HL-60/S4 (cell line): ENCODE measurements around the gene ADAM33.

ENCODE experiments used
- in situ Hi-C: fragments of 300-500 bp; cut with MboI; formaldehyde crosslinking; loops from 2 replicates; pipeline ENCODE4 v1.14.3; 2022; ENCODE audit warnings: low sequenced_read_pairs

The ADAM33 gene

DNA sequence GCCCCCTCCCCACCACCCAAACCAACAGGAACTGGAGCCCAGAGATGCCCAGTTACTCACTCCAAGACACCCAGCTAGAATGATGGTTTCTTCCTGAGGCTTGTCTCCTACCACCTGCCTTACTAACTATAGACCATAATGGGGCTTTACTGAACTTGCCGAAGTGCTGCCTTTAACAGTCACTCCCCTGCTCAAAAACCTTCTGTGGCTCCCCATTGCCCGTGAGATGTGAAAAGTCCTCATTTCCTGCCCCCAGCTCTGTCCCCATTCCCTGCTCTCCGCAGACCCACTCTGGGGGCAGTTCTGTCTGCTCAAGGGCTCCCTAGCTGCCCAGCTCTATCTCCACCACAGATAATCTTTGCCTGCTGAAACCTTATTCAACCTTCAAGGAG lies 25.7 kb upstream of the ADAM33 start:
- in situ Hi-C loops = no loop called here

- in situ Hi-C loops = no loop called here
Observed at GRCh38 chr20:3706774-3707507, 25.1 kb upstream of the ADAM33 start.

GRCh38 chr20:3705970-3706739 lies 24.3 kb upstream of the ADAM33 start:
- in situ Hi-C loops = no loop called here

DNA sequence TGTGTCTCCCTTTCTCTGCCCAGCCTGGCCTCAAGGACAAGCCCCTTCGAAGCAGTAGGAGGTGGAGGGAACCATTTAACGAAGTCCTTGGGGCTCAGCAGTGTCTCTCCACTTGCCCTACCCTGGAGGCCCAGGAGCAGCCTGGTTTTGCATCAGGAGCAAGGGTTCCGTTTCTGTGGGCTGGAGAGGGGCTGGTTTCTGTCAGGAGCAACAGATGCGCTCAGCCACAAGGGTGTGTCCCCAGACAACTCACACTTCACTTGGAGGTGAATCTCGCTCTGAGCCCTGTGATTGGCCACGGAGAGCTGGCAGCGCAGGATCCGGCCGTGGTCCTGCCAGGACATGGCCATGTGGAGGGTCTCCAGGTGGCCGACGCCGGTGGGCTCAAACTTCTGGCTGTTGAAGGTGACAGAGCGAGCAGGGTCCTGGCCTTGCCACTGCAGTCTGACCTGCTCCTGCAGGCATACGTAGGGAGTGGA lies 23.7 kb upstream of the ADAM33 start:
- in situ Hi-C loops = no loop called here

DNA sequence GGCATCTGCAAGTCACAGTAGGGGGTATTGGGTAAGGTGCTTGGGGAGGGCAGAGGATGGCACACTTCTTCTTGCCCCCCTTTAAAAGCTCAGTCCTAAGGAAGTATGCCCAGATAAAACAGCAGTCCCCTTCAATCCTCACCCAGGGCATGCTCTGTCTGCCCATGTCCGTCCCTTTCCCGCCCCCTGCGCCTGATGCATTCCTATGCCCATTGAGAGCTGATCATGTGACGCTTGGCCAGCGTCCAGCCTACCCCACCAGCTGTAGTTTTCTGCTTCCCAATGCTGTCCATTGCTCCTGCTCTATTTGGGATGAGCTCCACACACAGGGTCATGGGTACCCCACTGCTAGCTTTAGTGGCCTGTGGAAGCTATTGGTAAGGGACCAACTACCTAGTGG lies 22.3 kb upstream of the ADAM33 start:
- in situ Hi-C loops = no loop called here

GRCh38 chr20:3702611-3703391 lies 21.0 kb upstream of the ADAM33 start:
- in situ Hi-C loops = no loop called here

DNA sequence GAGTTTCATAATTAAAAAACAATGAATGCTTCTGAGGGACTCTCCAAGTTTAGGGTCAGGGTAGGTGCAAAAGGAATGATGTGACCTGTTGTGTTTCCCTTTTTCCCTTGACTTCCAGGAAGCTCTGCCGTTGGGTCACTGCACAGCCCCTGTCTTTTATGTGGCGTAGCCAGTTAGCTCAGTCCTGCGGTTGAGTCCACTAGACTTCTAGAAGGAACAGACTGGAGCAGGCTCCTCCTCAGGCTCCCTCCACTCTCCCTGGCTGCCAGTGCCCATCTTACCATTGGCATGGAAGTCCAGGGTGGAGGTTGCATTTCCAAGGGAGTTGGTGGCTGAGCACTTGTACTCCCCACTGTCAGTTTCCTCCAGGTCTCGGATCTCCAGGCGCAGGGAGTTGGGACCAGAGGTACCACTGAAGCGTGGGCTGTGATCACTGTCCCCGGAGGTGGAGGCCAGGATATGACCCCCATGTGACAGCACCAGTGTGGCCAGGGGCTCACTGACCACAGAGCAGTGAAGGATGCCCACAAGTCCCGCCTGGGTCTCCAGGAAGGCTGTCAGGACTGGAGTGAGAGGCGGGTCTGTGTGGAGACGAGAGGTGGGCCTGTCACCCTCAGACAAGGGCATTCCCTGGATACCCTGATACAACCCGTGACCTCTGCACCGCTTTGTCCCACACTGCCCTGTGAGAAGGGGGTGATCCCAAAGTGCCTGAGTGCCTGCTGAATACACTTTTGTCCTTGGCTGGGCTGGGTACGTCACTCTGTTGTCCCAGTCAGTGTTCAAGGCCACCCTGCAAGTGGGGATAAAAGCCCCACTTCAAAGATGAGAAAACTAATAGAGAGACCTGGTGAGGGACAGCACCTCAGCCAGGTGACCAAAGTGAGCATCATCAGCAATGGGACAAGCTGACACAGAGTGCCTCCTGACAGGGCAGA lies 19.5 kb upstream of the ADAM33 start:
- in situ Hi-C loops = no loop called here

- in situ Hi-C loops = loop anchor here (25.0 kb wide), 1 partner anchor 888 kb away; no protein-coding TSS in a partner anchor
Observed at GRCh38 chr20:3699037-3699436, 17.2 kb upstream of the ADAM33 start.

DNA sequence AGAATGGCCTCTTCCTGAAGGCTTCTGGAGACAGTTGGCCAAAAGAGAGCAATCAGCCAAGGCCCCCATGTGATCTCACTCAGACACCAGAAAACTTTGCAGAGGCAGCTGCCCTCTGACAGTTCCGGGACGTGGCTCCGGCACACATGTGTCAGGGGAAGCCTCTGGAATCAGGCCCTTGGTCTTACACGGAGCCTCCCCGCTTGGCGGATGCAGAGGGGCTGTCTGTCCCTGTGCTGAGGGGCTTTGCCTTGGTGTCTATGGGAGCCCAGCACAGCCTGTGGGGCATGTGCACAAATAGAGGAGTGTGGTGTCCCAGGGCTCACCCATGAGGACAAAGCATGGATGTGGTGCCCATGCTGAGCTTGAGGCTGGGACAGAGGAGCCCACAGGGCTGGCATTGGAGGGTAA lies 16.8 kb upstream of the ADAM33 start:
- in situ Hi-C loops = loop anchor here (25.0 kb wide), 1 partner anchor 889 kb away; no protein-coding TSS in a partner anchor

GRCh38 chr20:3697588-3698305 lies 15.9 kb upstream of the ADAM33 start:
- in situ Hi-C loops = loop anchor here (25.0 kb wide), 1 partner anchor 890 kb away; no protein-coding TSS in a partner anchor

DNA sequence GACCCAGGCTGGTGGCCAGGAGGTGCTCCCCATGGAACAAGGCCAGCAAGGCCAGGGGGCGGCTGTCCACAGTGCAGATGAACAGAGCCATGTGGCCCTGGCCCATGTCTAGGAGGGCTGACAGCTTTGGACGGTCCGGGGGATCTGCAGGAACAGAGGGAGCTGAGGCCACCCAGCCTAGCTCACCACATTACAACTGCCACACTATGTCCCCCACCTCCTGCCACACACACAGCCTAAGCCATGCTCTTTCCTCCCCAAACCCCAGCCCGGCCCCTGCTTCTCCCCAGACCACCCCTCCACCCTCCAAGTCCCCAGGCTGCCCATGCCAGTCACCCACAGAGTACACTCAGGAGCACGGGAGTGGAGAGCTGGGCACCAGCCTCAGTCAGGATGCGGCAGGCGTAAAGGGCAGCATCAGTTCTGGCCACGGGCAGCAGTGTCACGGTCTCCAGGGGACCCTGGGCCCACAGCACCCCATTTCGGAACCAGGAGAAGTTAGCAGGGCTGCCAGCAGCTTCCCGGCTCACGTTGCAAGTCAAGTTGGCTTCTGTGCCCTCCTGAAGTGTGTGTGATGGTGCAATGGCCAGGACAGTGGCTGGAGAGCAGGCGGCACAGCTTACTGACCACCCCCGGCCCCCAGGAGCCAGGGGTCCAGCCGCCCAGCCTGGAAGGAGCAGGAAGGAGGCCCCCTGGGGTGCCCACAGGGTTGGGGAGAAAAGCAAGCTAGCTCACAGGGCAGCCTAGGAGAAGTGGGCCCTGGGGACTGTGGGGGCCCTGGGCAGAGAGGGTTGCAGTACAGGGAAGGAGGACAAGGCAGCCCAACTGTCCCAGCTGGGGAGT lies 15.2 kb upstream of the ADAM33 start:
- in situ Hi-C loops = loop anchor here (25.0 kb wide), 1 partner anchor 890 kb away; no protein-coding TSS in a partner anchor

- in situ Hi-C loops = loop anchor here (25.0 kb wide), 1 partner anchor 891 kb away; no protein-coding TSS in a partner anchor
Observed at GRCh38 chr20:3696200-3696599, 14.4 kb upstream of the ADAM33 start.

GRCh38 chr20:3694864-3695263 lies 13.1 kb upstream of the ADAM33 start:
- in situ Hi-C loops = loop anchor here (25.0 kb wide), 1 partner anchor 892 kb away; no protein-coding TSS in a partner anchor

- in situ Hi-C loops = loop anchor here (25.0 kb wide), 1 partner anchor 894 kb away; no protein-coding TSS in a partner anchor
Observed at GRCh38 chr20:3693376-3693775, 11.6 kb upstream of the ADAM33 start.

GRCh38 chr20:3692706-3693294 lies 11.0 kb upstream of the ADAM33 start:
- in situ Hi-C loops = loop anchor here (25.0 kb wide), 1 partner anchor 895 kb away; no protein-coding TSS in a partner anchor

GRCh38 chr20:3691897-3692296 lies 10.1 kb upstream of the ADAM33 start:
- in situ Hi-C loops = loop anchor here (25.0 kb wide), 1 partner anchor 895 kb away; no protein-coding TSS in a partner anchor

- in situ Hi-C loops = loop anchor here (25.0 kb wide), 1 partner anchor 896 kb away; no protein-coding TSS in a partner anchor
Observed at GRCh38 chr20:3691306-3691705, 9.5 kb upstream of the ADAM33 start.

GRCh38 chr20:3690413-3690812 lies 8.6 kb upstream of the ADAM33 start:
- in situ Hi-C loops = loop anchor here (25.0 kb wide), 1 partner anchor 897 kb away; no protein-coding TSS in a partner anchor
